KMS-11 (cell line): ENCODE results near the gene NIT2.
A peak's percentile ranks its signal among the peaks of the same experiment; 100 is the strongest.

Experiments
- H2AFZ ChIP-seq: fragments of 200-600 bp; sonication (generic); 2 replicates; pipeline ENCODE4 v1.6.1; 2016; ENCODE audit warnings: antibody characterized with exemption, mixed run types, low read depth
- H3K27ac ChIP-seq: fragments of 200-600 bp; sonication (generic); 2 replicates; pipeline ENCODE4 v1.6.1; 2016; ENCODE audit warnings: mild to moderate bottlenecking, mixed run types
- H3K27me3 ChIP-seq: fragments of 200-600 bp; sonication (generic); 2 replicates; pipeline ENCODE4 v1.6.1; 2017; ENCODE audit warnings: mild to moderate bottlenecking, low read depth, mixed run types, moderate library complexity; ENCODE audit not compliant: insufficient read depth
- H3K36me3 ChIP-seq: fragments of 200-600 bp; sonication (generic); 2 replicates; pipeline ENCODE4 v1.6.1; 2017; ENCODE audit warnings: mild to moderate bottlenecking, mixed run types; ENCODE audit not compliant: insufficient read depth
- H3K4me1 ChIP-seq: fragments of 200-600 bp; sonication (generic); 2 replicates; pipeline ENCODE4 v1.6.1; 2016; ENCODE audit warnings: mild to moderate bottlenecking, low read depth, mixed run types; ENCODE audit not compliant: poor library complexity, severe bottlenecking
- H3K4me2 ChIP-seq: fragments of 200-600 bp; sonication (generic); 2 replicates; pipeline ENCODE4 v1.7.0; 2016; ENCODE audit warnings: mild to moderate bottlenecking, mixed run types
- H3K4me3 ChIP-seq: fragments of 200-600 bp; sonication (generic); IDR thresholded peaks from 2 replicates; pipeline ENCODE4 v1.6.1; 2017; ENCODE audit warnings: low read depth, low read length, mixed read lengths; ENCODE audit not compliant: insufficient read depth
- H3K79me2 ChIP-seq: fragments of 200-600 bp; sonication (generic); 2 replicates; pipeline ENCODE4 v1.6.1; 2016; ENCODE audit warnings: low read depth, mixed run types; ENCODE audit not compliant: insufficient read depth
- H3K9ac ChIP-seq: fragments of 200-600 bp; sonication (generic); 2 replicates; pipeline ENCODE4 v1.6.1; 2016; ENCODE audit warnings: mild to moderate bottlenecking, mixed run types
- H4K20me1 ChIP-seq: fragments of 200-600 bp; sonication (generic); 2 replicates; pipeline ENCODE4 v1.6.1; 2016; ENCODE audit warnings: mild to moderate bottlenecking, mixed run types; ENCODE audit not compliant: insufficient read depth
- CTCF ChIP-seq: fragments of 200-600 bp; sonication (generic); conservative IDR thresholded peaks from 2 replicates; pipeline ENCODE4 v1.6.1; 2017; ENCODE audit warnings: low read depth, mild to moderate bottlenecking, antibody characterized with exemption, low read length, moderate library complexity, mixed read lengths

The NIT2 gene

GRCh38 chr3:100403362-100404249, 69.0 kb downstream of the NIT2 start:
- Histone ChIP-seq H3K27ac (no peak overlapping the region), H2AFZ (no peak overlapping the region), H4K20me1 (no peaks in the 10 kb centered on the region; the same call in 1 of the 2 replicates), H3K9ac (no peak overlapping the region), H3K4me3 (no peak overlapping the region), H3K27me3 (no peaks in the 10 kb centered on the region), H3K4me2 (peak overlapping the region; percentile 84), H3K36me3 (no peaks in the 10 kb centered on the region), H3K4me1 (peaks cover 31% of the 10 kb centered on the region), H3K79me2 (peaks cover 37% of the 10 kb centered on the region)
- no peak for TF ChIP-seq CTCF

- no peak overlapping the region for H3K9ac ChIP-seq
- H3K27me3 ChIP-seq, result no peaks in the 10 kb centered on the region
- peaks cover 25% of the 10 kb centered on the region for H3K4me1 ChIP-seq
- TF ChIP-seq CTCF, result no peak
- H4K20me1 ChIP-seq, result no peaks in the 10 kb centered on the region; the same call in 1 of the 2 replicates
- H2AFZ ChIP-seq, result no peak overlapping the region
- H3K27ac ChIP-seq, result no peak overlapping the region
- peak overlapping the region; percentile 84; the same call in 1 of the 2 replicates for H3K4me2 ChIP-seq
- H3K79me2 ChIP-seq, result peaks cover 31% of the 10 kb centered on the region
- no peak overlapping the region for H3K4me3 ChIP-seq
- no peaks in the 10 kb centered on the region for H3K36me3 ChIP-seq
Observed at GRCh38 chr3:100404250-100404548, 69.6 kb downstream of the NIT2 start.

GRCh38 chr3:100407164-100407563, 72.6 kb downstream of the NIT2 start:
- Histone ChIP-seq H2AFZ (no peak overlapping the region), H4K20me1 (no peaks in the 10 kb centered on the region), H3K4me1 (peaks cover 21% of the 10 kb centered on the region)

GRCh38 chr3:100407977-100408532, 73.5 kb downstream of the NIT2 start:
- H3K79me2 ChIP-seq, result peaks cover 11% of the 10 kb centered on the region; the same call in 1 of the 2 replicates
- no peaks in the 10 kb centered on the region for H3K27me3 ChIP-seq
- H3K4me3 ChIP-seq, result no peak overlapping the region
- H3K36me3 ChIP-seq, result no peaks in the 10 kb centered on the region
- H3K4me1 ChIP-seq, result peaks cover 14% of the 10 kb centered on the region
- H2AFZ ChIP-seq, result no peak overlapping the region
- TF ChIP-seq CTCF, result no peak
- no peak overlapping the region for H3K4me2 ChIP-seq
- H3K27ac ChIP-seq, result no peak overlapping the region
- H4K20me1 ChIP-seq, result no peaks in the 10 kb centered on the region
- H3K9ac ChIP-seq, result no peak overlapping the region

More at GRCh38 chr3:100407164-100407563, 72.6 kb downstream of the NIT2 start:
- no peaks in the 10 kb centered on the region for H3K36me3 ChIP-seq
- peaks cover 14% of the 10 kb centered on the region; the same call in 1 of the 2 replicates for H3K79me2 ChIP-seq
- no peaks in the 10 kb centered on the region for H3K27me3 ChIP-seq
- H3K4me2 ChIP-seq, result no peak overlapping the region
- H3K27ac ChIP-seq, result no peak overlapping the region
- no peak overlapping the region for H3K9ac ChIP-seq
- H3K4me3 ChIP-seq, result no peak overlapping the region
- no peak for TF ChIP-seq CTCF
